GM19467 (cell line): ENCODE measurements around the gene ABCD2.
"Not testable (repeated sequence)": the region's sequence is repeated elsewhere in the genome, so short reads cannot be mapped to it uniquely, and the experiment has no call there.

ENCODE experiments used
- ATAC-seq: cut with Tn5 transposase; IDR thresholded peaks from one replicate; pipeline ENCODE4 v1.9.1; 2021; ENCODE audit warnings: mild to moderate bottlenecking, moderate library complexity; ENCODE audit not compliant: unreplicated experiment

Gene ABCD2

GRCh38 chr12:39544211-39544610 lies 75.4 kb downstream of the ABCD2 start:
- not testable (repeated sequence) for ATAC-seq

GRCh38 chr12:39541471-39541870 lies 78.1 kb downstream of the ABCD2 start:
- no peak for ATAC-seq

GRCh38 chr12:39538679-39539104 lies 80.9 kb downstream of the ABCD2 start:
- ATAC-seq: no peak

GRCh38 chr12:39533951-39534350 lies 85.7 kb downstream of the ABCD2 start:
- ATAC-seq: no peak

- ATAC-seq: no peak
These were observed 87.2 kb downstream of the ABCD2 start for GRCh38 chr12:39532448-39532847.

GRCh38 chr12:39526974-39527373 lies 92.6 kb downstream of the ABCD2 start:
- ATAC-seq: no peak

GRCh38 chr12:39522167-39522566 lies 97.4 kb downstream of the ABCD2 start:
- not testable (repeated sequence) for ATAC-seq

- ATAC-seq: no peak
These were observed 109.6 kb downstream of the ABCD2 start for GRCh38 chr12:39510001-39510400.

- no peak for ATAC-seq
These were observed 114.0 kb downstream of the ABCD2 start for GRCh38 chr12:39505554-39505953.

GRCh38 chr12:39505023-39505422 lies 114.6 kb downstream of the ABCD2 start:
- no peak for ATAC-seq

- no peak for ATAC-seq
These were observed 116.2 kb downstream of the ABCD2 start for GRCh38 chr12:39503439-39503838.

- ATAC-seq: no peak
These were observed 116.9 kb downstream of the ABCD2 start for GRCh38 chr12:39502726-39503125.
